GM08714 (cell line): Measurements from ENCODE around the gene CFHR1.
"Not testable (repeated sequence)": the region's sequence is repeated elsewhere in the genome, so short reads cannot be mapped to it uniquely, and the experiment has no call there.

ENCODE experiments used
- H3K4me3 ChIP-seq: fragments of 200-500 bp; sonication (Bioruptor generic); 2 replicates; pipeline ENCODE4 v1.5.1; 2014; ENCODE audit warnings: mild to moderate bottlenecking, low read length, inconsistent platforms
- ZNF274 ChIP-seq: IDR thresholded peaks from 2 replicates; pipeline ENCODE4 v1.6.1; 2012; ENCODE audit warnings: mild to moderate bottlenecking, low read depth, low read length

Gene CFHR1

DNA sequence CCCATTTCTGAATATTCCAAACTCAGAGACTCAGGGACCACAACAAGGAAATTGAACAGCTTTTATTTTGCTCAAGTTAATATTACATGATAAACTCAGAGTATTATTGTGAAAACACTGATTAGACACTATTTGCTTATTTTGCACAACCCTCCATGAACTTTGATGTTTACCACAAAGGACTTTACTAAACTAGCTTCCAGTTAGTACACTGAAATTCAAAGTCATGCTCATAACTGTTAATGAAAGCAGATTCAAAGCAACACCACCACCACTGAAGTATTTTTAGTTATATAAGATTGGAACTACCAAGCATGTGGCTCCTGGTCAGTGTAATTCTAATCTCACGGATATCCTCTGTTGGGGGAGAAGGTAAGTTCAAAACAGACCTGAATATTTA lies at the start of gene CFHR1:
Gene CFHR1 (plus strand): TSS at position 201 of the 400 bp plus-strand sequence. CDS start 114 bp downstream, at position 315.
- not testable (repeated sequence) for H3K4me3 ChIP-seq

GRCh38 chr1:196769823-196770222 lies 49.7 kb upstream of the CFHR1 start:
- H3K4me3 ChIP-seq, result not testable (repeated sequence)

DNA sequence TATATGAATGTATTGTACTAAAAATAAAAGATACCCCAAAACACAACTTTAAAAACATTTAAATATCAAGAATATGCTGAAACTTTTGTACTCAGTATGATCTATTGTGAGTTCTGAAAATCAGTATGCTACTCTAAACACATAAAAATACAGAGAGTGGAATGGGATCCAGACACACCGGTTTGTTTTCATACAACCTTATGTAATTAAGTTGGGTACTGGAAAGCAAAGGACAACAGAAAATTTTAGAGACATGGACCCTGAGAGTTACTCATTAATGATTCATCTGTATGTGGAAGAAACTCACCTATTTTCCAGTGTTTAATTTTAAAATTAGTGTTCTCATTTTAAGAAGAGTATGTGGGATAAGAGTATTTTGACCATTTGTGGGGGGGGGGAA lies 45.8 kb upstream of the CFHR1 start:
- no peak for TF ChIP-seq ZNF274
- no peak overlapping the region for H3K4me3 ChIP-seq

DNA sequence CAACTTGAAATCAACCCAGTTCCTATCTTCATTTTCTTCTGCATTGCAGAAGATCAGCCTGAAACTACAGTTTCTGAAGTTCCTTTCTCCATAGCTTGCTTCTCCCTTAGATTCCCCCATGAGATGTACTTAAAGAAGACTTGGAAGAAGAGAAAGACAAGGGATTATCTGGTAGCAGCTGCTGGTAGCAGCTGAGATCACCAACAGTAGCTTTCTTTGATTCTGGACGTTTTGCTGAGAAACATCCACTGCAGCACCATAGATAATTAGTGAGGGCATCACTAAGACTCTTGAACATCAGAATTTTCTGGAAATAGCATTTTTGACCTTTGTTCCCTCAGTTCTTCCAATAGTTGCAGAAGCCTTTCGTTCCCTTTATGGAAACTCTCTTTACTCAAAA lies 45.4 kb upstream of the CFHR1 start:
- H3K4me3 ChIP-seq, result no peak overlapping the region
- TF ChIP-seq ZNF274, result no peak

DNA sequence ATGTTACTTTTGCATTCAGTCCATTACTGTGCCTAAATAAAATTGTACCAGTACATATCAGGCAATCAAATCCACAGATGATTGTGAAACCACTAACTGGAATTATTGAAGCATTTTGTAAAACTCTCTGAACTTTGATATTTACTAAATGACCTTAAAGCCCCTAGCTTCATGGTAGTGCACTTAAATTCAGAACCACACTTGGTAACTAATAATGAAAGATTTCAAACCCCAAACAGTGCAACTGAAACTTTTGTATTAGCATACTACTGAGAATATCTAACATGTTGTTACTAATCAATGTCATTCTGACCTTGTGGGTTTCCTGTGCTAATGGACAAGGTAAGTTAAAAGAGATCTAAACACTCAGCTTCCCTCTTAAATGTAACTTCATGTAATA lies 44.9 kb upstream of the CFHR1 start, which contains the start of gene CFHR3:
Gene CFHR3 (plus strand): TSS at position 238 of the 400 bp plus-strand sequence. CDS start 47 bp downstream, at position 285.
- no peak for TF ChIP-seq ZNF274

GRCh38 chr1:196777603-196778002 lies 41.9 kb upstream of the CFHR1 start:
- no peak overlapping the region for H3K4me3 ChIP-seq
- TF ChIP-seq ZNF274, result no peak

More for the DNA sequence above, 44.9 kb upstream of the CFHR1 start, which contains the start of gene CFHR3:
- no peak within 1 kb of the TSS for H3K4me3 ChIP-seq

DNA sequence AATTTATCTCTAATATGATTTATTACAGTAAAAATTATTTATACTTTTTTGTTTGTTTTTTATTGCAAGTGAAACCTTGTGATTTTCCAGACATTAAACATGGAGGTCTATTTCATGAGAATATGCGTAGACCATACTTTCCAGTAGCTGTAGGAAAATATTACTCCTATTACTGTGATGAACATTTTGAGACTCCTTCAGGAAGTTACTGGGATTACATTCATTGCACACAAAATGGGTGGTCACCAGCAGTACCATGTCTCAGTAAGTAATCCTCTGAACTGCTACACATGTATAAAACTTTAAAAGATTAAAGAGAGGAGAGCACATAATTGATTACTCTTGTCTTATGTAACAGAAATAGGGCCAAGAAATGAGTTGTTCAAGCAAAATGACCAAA lies 40.4 kb upstream of the CFHR1 start:
- H3K4me3 ChIP-seq, result no peak overlapping the region
- TF ChIP-seq ZNF274, result no peak

DNA sequence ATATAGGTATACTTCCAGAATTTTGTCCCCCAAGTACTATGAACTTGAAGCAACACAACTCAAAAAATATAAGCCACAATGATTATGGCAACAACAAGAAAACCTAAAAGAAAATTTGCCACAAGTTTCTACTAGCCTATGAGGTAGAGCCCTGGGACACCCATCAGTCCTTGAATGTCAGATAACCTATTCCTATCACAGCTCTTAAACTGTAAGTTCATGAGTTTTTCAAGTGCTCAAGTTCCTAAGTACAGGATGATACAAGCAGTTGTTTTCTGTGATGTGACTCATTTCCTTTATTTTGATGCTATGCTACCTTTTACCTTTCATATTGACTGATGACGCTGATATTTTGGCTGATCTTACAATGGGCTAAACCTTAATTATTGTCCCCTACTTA lies 28.3 kb upstream of the CFHR1 start:
- not testable (repeated sequence) for H3K4me3 ChIP-seq

DNA sequence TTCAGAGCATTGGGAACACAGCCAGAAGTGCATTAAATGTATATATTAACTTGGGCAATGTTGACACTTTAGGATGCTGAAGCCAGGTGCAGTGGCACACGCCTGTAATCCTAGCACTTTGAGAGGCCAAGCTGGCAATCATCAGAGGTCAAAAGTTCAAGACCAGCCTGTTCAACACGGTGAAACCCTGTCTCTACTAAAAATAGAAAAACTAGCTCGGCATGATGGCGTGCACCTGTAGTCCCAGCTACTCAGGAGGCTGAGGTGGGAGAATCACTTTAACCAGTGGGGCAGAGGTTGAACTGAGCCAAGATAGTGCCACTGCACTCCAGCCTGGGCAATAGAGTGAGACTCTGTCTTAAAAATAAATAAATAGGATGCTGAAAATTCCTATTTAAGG lies 25.4 kb upstream of the CFHR1 start:
- not testable (repeated sequence) for H3K4me3 ChIP-seq

GRCh38 chr1:196797891-196798290 lies 21.6 kb upstream of the CFHR1 start:
- TF ChIP-seq ZNF274, result no peak
- H3K4me3 ChIP-seq, result no peak overlapping the region

DNA sequence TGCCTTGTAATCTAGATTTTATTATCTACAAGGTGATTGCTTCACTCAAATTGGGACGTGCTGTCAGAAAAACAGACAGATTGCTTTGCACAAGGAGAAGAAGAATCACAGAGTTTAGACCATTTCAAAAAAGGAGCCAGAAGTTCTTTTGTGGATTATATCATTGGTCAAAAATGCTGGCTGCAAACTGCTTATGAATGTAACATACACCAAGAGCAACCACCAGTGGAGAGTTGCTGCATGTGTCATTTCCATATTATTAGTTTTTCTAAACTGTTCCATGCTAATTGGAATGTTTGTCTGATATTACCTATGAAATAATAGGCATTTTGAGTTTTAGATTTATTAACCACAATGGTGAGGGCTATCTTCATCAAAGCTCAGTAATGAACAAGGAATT lies 17.6 kb upstream of the CFHR1 start:
- not testable (repeated sequence) for H3K4me3 ChIP-seq

DNA sequence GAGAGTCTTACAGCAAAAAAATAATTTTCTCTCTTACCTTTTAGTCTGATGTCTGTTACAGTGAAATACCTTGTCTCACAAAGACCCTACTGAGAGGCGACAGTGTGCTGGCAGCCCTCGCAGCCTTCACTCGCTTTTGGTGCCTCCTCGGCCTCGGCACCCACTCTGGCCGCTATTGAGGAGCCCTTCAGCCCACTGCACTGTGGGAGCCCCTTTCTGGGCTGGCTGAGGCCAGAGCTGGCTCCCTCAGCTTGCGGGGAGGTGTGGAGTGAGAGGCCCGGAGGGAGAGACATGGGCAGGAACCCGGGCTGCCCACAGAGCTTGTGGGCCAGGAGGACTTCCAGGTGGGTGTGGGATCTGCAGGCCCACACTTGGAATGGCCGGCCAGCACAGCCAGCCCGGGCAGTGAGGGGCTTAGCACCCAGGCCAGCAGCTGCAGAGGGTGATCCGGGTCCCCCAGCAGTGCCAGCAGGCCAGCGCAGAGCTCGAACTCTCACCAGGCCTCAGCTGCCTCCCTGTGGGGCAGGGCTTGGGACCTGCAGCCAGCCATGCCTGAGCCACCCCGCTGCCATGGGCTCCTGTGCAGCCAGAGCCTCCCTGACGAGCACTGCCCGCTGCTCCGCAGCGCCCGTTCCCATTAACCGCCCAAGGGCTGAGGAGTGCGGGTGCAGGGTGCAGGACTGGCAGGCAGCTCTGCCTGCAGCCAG lies 10.8 kb upstream of the CFHR1 start:
- TF ChIP-seq ZNF274, result no peak
- no peak overlapping the region for H3K4me3 ChIP-seq

GRCh38 chr1:196817442-196817841 lies 2.1 kb upstream of the CFHR1 start:
- H3K4me3 ChIP-seq, result not testable (repeated sequence)

DNA sequence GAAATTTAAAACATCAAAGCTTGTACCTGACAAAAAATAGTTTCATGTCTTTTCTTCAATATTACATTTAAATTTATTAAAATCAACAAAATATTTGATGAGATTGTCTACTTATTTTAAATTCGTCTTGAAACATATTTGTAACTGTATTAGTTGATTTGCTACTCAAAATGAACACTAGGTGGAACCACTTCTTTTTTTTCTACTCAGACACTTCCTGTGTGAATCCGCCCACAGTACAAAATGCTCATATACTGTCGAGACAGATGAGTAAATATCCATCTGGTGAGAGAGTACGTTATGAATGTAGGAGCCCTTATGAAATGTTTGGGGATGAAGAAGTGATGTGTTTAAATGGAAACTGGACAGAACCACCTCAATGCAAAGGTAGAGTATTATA lies 8.3 kb downstream of the CFHR1 start:
- H3K4me3 ChIP-seq, result not testable (repeated sequence)

DNA sequence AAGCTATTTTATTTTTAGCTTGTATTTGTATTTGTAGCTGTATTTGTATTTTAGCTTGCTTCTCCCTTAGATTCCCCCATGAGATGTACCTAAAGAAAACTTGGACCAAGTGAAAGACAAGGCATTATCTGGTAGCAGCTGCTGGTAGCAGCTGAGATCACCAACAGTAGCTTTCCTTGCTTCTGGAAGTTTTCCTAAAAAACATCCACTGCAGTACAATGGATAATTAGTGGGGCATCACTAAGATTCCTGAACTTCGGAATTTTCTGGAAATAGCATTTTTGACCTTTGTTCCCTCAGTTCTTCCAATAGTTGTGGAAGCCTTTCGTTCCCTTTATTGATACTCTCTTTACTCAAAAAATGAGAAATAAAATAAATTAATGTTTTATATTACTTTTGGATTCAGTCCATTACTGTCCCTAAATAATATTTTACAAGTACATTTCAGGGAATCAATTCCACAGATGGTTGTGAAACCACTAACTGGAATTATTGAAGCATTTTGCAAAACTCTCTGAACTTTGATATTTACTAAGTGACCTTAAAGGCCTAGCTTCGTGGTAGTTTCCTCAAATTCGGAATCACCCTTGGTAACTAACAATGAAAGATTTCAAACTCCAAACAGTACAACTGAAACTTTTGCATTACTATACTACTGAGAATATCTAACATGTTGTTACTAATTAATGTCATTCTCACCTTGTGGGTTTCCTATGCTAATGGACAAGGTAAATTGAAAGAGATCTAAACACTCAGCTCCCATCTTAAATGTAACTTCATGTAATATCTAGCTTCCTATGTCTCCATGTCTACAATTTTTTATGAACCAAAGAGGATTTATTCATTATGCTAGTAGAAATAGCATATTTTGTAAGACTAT lies 30.3 kb downstream of the CFHR1 start:
- not testable (repeated sequence) for H3K4me3 ChIP-seq

- no peak for TF ChIP-seq ZNF274
- H3K4me3 ChIP-seq, result no peak overlapping the region
Observed at GRCh38 chr1:196856053-196856452, 36.5 kb downstream of the CFHR1 start.
